Mononuclear cell (primary cell): ENCODE measurements around the gene PRRT4. TPM values are rescaled to one million over a fixed set of nuclear protein-coding genes. Genes with fewer than 3 reads are reported as not detected.
A peak's percentile ranks its signal among the peaks of the same experiment; 100 is the strongest.

Experiments
- H3K27me3 ChIP-seq: 2 replicates; pipeline ENCODE4 v1.6.0; 2011; ENCODE audit warnings: low read length, control low read depth; ENCODE audit not compliant: insufficient read depth
- H3K4me1 ChIP-seq: 2 replicates; pipeline ENCODE4 v1.5.1; 2011; ENCODE audit warnings: mild to moderate bottlenecking, low read length, control low read depth; ENCODE audit not compliant: insufficient read depth
- H3K4me3 ChIP-seq: 2 replicates; pipeline ENCODE4 v1.5.1; 2011; ENCODE audit warnings: mild to moderate bottlenecking, low read length, moderate library complexity
- H3K9me3 ChIP-seq: 2 replicates; pipeline ENCODE4 v1.5.1; 2011; ENCODE audit warnings: low read depth, mild to moderate bottlenecking, control low read depth, low read length
- total RNA-seq: library from RNA; depleted of rRNA; stranded (reverse); fragments of >200 nt; gene quantifications from one replicate; pipeline ENCODE4 v1.2.3, GENCODE V29; 2012

PRRT4 gene
- total RNA-seq: 0.10 TPM

DNA sequence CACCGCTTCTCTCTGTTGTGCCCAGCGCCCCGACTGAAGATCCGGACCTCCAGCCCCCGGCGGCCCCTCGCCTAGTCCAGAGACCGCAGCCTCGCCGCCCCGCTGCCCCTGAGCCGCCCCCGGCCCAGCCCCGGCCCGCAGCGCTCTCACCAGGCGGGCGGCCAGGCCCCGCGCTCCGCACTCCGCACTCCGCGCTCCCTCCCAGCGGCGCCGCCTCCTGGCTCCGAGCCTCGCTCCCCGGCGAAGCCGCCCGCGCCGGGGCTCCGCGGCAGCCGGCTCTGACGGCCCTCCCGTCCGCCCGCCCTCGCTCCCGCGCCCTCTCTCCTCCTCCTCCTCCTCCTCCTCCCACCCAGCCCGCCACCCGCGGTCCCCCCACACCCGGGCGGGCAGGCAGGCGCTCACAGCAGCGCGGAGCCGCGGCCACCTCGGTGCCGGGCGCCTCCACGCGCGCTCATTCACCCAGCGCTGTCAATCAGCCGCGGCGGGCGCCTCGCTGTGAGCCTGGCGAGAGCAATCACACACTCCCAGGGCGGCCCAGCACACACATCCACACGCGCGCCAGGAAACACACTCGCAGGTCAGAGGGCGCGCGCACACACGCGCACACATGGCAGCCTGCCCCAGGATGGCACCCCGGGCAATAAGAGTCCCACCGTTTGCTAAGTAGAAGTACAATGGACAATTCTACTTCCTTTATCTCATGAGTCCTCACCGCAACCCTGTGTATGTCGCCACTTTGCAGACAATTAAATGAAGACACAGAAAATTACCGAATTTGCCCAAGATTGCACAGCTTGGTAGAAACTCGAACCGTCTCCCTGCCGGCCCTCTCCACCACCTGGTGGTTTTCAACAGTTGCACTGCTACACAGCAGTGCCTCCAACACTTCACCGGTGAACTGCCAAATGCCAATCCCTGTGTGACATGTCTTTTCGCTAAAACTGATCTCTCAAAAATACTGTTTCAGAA is at the start of gene PRRT4:
Gene PRRT4 (minus strand): TSS at position 280 of the 969 bp plus-strand sequence.
- H3K9me3 ChIP-seq: no peaks in the 10 kb centered on the region
- H3K4me3 ChIP-seq: peak within 1 kb of the TSS; percentile 20
- peaks cover 46% of the 10 kb centered on the region for H3K4me1 ChIP-seq
- H3K27me3 ChIP-seq: peaks cover 41% of the 10 kb centered on the region

DNA sequence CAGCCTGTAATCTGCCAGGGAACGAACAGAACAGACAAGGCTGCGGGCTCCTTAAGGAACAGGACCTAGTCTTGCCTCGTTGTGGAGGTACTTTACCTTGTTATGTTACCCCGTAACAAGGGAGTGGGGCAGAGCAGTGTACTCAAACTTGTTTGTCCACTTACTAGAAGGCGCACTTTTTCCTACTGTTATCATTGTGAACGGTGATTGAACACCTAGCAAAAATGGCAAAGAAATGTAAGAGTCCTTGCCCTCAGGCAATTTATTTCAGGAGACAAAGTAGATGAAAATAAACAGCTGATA is 48.9 kb upstream of the PRRT4 start:
- Histone ChIP-seq H3K9me3 (no peaks in the 10 kb centered on the region), H3K27me3 (no peaks in the 10 kb centered on the region), H3K4me3 (peak overlapping the region; percentile 74)

GRCh38 chr7:128409596-128410450 is 48.3 kb upstream of the PRRT4 start, which contains the start of gene IMPDH1:
Gene IMPDH1, minus strand, starts transcription at chr7:128409982. Its CDS starts 81 bp downstream, at chr7:128409901.
- Histone ChIP-seq H3K4me3 (peak within 1 kb of the TSS; percentile 74), H3K4me1 (peaks cover 49% of the 10 kb centered on the region), H3K9me3 (no peaks in the 10 kb centered on the region), H3K27me3 (no peaks in the 10 kb centered on the region)

More for the DNA sequence above, 48.9 kb upstream of the PRRT4 start:
- peaks cover 44% of the 10 kb centered on the region for H3K4me1 ChIP-seq

GRCh38 chr7:128408709-128409595 is 47.5 kb upstream of the PRRT4 start:
- H3K9me3 ChIP-seq: no peaks in the 10 kb centered on the region
- H3K4me3 ChIP-seq: peak overlapping the region; percentile 74
- no peaks in the 10 kb centered on the region for H3K27me3 ChIP-seq
- H3K4me1 ChIP-seq: peaks cover 58% of the 10 kb centered on the region

GRCh38 chr7:128407751-128408708 is 46.5 kb upstream of the PRRT4 start:
- Histone ChIP-seq H3K27me3 (no peaks in the 10 kb centered on the region), H3K4me3 (peak overlapping the region; percentile 74), H3K9me3 (no peaks in the 10 kb centered on the region), H3K4me1 (peaks cover 63% of the 10 kb centered on the region)

DNA sequence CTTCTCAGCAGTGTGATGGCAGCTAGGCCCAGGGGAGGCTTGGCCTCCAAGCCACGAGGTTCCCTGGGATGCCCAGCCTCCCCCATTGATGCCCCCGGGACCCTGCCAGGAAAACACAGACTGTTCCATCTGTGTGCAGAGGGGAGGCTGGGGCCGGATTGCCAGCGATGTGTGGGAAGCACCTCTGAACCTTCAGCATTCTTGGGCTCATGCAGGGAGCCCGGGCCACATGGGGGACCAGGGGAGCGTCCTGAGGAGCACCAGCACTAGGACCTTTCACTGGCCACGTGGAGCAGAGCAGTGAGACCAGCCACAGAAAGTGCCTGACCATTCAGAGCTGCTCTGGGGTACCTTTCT is 45.7 kb upstream of the PRRT4 start:
- Histone ChIP-seq H3K9me3 (no peaks in the 10 kb centered on the region), H3K27me3 (no peaks in the 10 kb centered on the region), H3K4me3 (peak overlapping the region; percentile 74), H3K4me1 (peaks cover 63% of the 10 kb centered on the region)

GRCh38 chr7:128406314-128407232 is 45.1 kb upstream of the PRRT4 start:
- Histone ChIP-seq H3K4me3 (peak overlapping the region; percentile 12), H3K9me3 (no peaks in the 10 kb centered on the region), H3K4me1 (peaks cover 63% of the 10 kb centered on the region), H3K27me3 (no peaks in the 10 kb centered on the region)

DNA sequence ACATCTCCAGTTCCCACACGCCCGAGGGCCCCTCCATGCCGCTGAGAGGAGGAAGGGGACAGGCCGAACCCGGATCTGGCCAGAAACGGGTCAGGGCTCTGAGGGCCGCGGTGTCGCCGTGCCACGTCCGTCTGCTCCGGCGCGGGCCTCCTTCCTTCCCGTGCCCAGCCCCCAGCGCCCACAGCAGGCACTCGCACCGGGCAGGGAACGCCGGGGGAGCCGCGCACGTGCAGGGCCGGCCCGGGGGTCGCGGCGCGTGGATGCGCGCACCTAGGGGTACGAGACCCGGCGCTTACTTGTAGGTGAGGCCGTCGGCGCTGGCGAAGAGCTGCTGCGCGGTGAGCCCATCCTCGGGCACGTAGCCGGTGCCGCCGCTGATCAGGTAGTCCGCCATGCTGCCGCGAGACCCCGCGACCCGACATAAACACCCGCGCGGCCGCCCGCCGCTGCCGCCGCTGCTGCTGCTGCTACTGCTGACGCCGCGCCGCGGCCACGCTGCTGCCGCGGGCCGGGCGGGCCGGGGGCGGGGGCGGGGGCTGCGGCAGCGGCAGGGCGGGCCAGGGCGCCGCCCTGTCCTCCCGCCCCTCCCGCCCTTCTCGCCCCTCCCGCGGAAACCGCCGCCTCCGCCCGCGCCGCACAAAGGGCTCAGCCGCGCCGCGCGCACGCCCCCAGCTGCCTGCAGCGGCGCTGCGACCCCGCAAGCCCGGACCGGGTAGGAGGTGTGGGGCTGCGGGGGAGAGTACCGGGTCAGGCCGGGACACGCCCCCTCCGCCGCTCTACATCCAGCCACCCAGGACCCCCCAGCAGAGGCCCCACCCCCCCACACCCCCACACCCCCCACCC is 44.2 kb upstream of the PRRT4 start:
- peaks cover 59% of the 10 kb centered on the region for H3K4me1 ChIP-seq
- H3K27me3 ChIP-seq: no peaks in the 10 kb centered on the region
- H3K9me3 ChIP-seq: no peaks in the 10 kb centered on the region
- peak overlapping the region; percentile 54 for H3K4me3 ChIP-seq

DNA sequence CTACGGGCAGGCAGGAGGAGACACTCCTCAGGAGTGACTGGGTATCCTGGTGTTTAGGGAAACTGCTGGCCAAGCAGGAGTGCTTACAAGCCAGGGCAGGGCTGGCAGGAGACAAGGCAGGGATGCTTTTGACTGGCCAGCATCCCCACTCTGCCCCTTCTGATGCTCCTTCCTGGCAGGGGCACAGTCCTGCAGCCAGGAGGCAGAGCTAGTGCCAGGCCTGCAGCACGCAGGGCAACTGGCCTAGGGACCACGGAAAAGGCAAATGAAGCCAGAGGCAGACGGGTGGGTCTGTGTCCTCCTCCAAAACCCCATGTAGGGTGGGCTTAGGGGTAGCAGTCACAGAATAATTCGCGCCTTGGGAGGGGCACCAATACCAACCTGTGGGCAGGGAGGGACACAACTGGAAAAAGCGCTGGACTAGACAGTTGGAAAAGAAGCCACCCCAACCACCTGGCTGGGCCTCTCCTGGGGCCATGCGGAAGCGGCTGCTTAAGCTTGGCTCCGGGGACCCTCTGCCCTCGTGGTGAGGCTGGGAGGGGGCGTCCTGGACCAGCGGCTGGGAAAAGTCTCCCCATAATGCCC is 43.5 kb upstream of the PRRT4 start:
- Histone ChIP-seq H3K9me3 (no peaks in the 10 kb centered on the region), H3K4me3 (peak overlapping the region; percentile 54), H3K27me3 (no peaks in the 10 kb centered on the region), H3K4me1 (peaks cover 52% of the 10 kb centered on the region)

DNA sequence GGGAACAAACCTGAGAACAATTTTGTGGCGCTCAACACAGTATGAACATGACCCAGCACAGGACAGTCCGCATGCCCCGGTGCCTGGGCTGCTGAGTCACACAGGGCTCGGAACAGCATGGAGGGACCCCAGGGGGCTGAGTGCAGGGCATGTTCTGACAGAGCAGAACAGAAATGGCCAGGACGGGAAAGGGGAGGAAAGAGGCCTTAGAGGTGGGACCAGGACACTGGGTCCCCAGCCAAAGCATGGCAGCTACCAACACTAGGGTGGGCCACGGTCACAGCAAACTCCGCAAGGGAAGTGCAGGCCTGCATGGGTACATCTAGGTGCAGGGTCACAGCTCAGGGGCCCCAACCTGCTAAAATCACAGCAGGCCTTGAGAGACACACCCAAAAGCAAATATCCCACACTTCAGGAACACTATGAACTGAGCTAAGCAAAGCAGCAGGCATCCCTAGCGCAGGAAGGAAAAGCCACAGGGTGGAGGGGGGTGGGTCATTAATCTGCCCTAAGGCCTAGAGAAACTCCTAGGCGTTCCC is 42.7 kb upstream of the PRRT4 start:
- H3K9me3 ChIP-seq: no peaks in the 10 kb centered on the region
- peaks cover 50% of the 10 kb centered on the region for H3K4me1 ChIP-seq
- no peaks in the 10 kb centered on the region for H3K27me3 ChIP-seq
- no peak overlapping the region for H3K4me3 ChIP-seq

DNA sequence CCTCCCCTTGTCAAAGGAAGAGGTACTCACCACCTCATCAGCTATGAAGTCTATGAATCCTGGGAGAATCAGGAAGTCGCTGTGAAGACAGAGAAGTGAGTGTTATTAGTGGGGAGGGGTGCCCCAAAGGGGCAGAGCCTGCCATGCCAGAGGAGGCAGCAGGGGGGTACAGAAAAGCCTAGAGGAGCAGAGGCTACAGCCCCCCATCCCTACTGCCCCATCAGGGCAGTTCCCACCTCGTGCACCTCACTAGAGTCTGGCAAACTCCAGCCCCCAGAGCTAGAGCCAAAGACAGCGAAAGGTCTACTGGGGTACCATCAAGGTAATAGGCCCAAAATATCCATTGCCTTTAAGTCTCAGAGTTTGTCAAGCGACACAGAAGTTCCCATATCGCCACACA is 42.2 kb upstream of the PRRT4 start:
- Histone ChIP-seq H3K9me3 (no peaks in the 10 kb centered on the region), H3K4me1 (peaks cover 44% of the 10 kb centered on the region), H3K27me3 (no peaks in the 10 kb centered on the region), H3K4me3 (no peak overlapping the region)

- Histone ChIP-seq H3K27me3 (no peaks in the 10 kb centered on the region), H3K4me1 (peaks cover 32% of the 10 kb centered on the region), H3K4me3 (no peak overlapping the region), H3K9me3 (no peaks in the 10 kb centered on the region)
Observed at GRCh38 chr7:128402356-128402755, 40.9 kb upstream of the PRRT4 start.
